ENCODE measurements around the gene BFSP1. TPM values are rescaled to one million over a fixed set of nuclear protein-coding genes. Genes with fewer than 3 reads are reported as not detected.

BFSP1 gene
- total and polyA plus RNA-seq, 2 of the 8 experiments (the other 6 are each of a cell fraction or from before 2014, with no cell fraction given), result 1.5 to 2.5 TPM

GRCh38 chr20:17501701-17502100 lies 29.5 kb downstream of the BFSP1 start:
- Histone ChIP-seq H2BK15ac (ENCODE audit: low read length) (0 out of 2 replicates have a peak overlapping the region, but pooled peaks have one; percentile 47), H3K4me3 (ENCODE audit: extremely low read depth in 1 of 4, insufficient read depth in 2 of 4, low read depth in 3 of 4, low read length in 4 of 4) (no peak overlapping the region), H3K18ac (ENCODE audit: extremely low read depth, low read length) (no peak overlapping the region), H2AK5ac (ENCODE audit: low read depth, low read length) (no peak overlapping the region), H4K20me1 (replicated peaks in 1 of 2; ENCODE audit: control insufficient read depth in 1 of 2, insufficient read depth in 2 of 2, low read length in 2 of 2) (no peaks in the 10 kb centered on the region), H3K23ac (ENCODE audit: insufficient read length) (no peak overlapping the region), H2AFZ (ENCODE audit: low read length) (no peak overlapping the region), H2BK5ac (ENCODE audit: low read depth, low read length) (no peak overlapping the region; the same call in 1 of the 2 replicates), H3K4ac (replicated peaks; ENCODE audit: insufficient read length, low read depth, low read length) (no peak overlapping the region), H4K5ac (ENCODE audit: insufficient read length, low read depth, low read length) (no peak overlapping the region), H3K56ac (replicated peaks; ENCODE audit: insufficient read length, low read depth, low read length) (no peak overlapping the region), H3K14ac (ENCODE audit: insufficient read length) (no peak overlapping the region), H3K9me3 (ENCODE audit: insufficient read depth in 2 of 2, low read depth in 1 of 2, low read length in 1 of 2) (no peaks in the 10 kb centered on the region), H3K27ac (ENCODE audit: low read depth, low read length) (no peak overlapping the region), H3K23me2 (ENCODE audit: low read depth, low read length) (no peaks in the 10 kb centered on the region), H3K27me3 (replicated peaks in 1 of 4; ENCODE audit: control insufficient read depth in 3 of 4, extremely low read depth in 1 of 4, insufficient read depth in 3 of 4, low read length in 3 of 4) (peaks cover 0 to 9% (median 1%) of the 10 kb centered on the region in 4 experiments; a peak in 3 of 7 replicates), H2BK20ac (ENCODE audit: low read length) (no peak overlapping the region), H3K79me2 (ENCODE audit: control insufficient read depth in 1 of 2, insufficient read depth in 2 of 2, low read length in 2 of 2) (no peaks in the 10 kb centered on the region), H4K8ac (ENCODE audit: extremely low read depth, insufficient read depth, low read length) (no peak overlapping the region), H3K36me3 (ENCODE audit: control insufficient read depth in 2 of 4, insufficient read depth in 4 of 4, low read length in 3 of 4) (no peaks in the 10 kb centered on the region), H3K4me1 (replicated peaks in 1 of 4; ENCODE audit: control insufficient read depth in 3 of 4, insufficient read depth in 4 of 4, low read length in 3 of 4) (peaks cover 0 to 10% (median 3%) of the 10 kb centered on the region in 4 experiments; a peak in 4 of 7 replicates), H3K9ac (replicated peaks in 1 of 4; ENCODE audit: extremely low read depth in 1 of 4, low read depth in 3 of 4, low read length in 3 of 4) (no peak overlapping the region), H3K4me2 (ENCODE audit: insufficient read depth in 1 of 2, low read depth in 2 of 2, low read length in 2 of 2) (no peak overlapping the region), H2BK12ac (ENCODE audit: low read depth, low read length) (no peak overlapping the region), H3K79me1 (ENCODE audit: low read depth, low read length) (no peaks in the 10 kb centered on the region), H4K91ac (replicated peaks; ENCODE audit: insufficient read length, low read length) (no peak overlapping the region), H2BK120ac (replicated peaks; ENCODE audit: low read depth, low read length) (no peak overlapping the region)
- POLR2A ChIA-PET (ENCODE audit: partially characterized antibody), result no interaction called here
- DNase-seq (ENCODE audit: low read depth in 1 of 2, low spot score in 2 of 2) (no peak), FAIRE-seq (no peak)
- CTCF ChIA-PET (ENCODE audit: partially characterized antibody), result interaction anchor here (1.2 to 7.5 kb wide), 2 partner anchors 59 to 116 kb away, joined by 3 to 114 read pairs; no protein-coding TSS in a partner anchor
- WGBS, 2 experiments (ENCODE audit: extremely low coverage in 1 of 2, insufficient coverage in 1 of 2, insufficient read length in 1 of 2, insufficient replicate concordance in 2 of 2, low coverage in 1 of 2, low lambda C conversion rate in 2 of 2, missing lambda C conversion rate in 1 of 2), result 88% methylated on average over 9 of the region's 9 CpGs; no CpG with 5 or more reads in 1 of the 2 experiments
- TF ChIP-seq ZNF274 (IDR thresholded peaks at IDR 0.05; ENCODE audit: borderline replicate concordance, extremely low read depth, low read length) (no peak), HDAC2 (IDR thresholded peaks at IDR 0.05; ENCODE audit: borderline replicate concordance in 1 of 2, low read depth in 2 of 2, low read length in 2 of 2) (no peak), E2F6 (IDR thresholded peaks at IDR 0.05) (no peak), EP300 (IDR thresholded peaks at IDR 0.05; ENCODE audit: borderline replicate concordance in 1 of 2, low read depth in 2 of 2, low read length in 2 of 2) (no peak), TEAD4 (IDR thresholded peaks at IDR 0.05; ENCODE audit: low read depth, low read length) (no peak), MAFK (IDR thresholded peaks at IDR 0.05; ENCODE audit: low read depth, low read length) (no peak), SRF (IDR thresholded peaks at IDR 0.05; ENCODE audit: low read depth, low read length) (no peak), ATF2 (IDR thresholded peaks at IDR 0.05; ENCODE audit: low read length) (no peak), SIRT6 (IDR thresholded peaks at IDR 0.05; ENCODE audit: low read length) (no peak), EZH2 (IDR thresholded peaks at IDR 0.05; ENCODE audit: low read depth, low read length, severe bottlenecking) (no peak)
